HG02885 (cell line): ENCODE data around the gene HKDC1.
"Not testable (repeated sequence)": the region's sequence is repeated elsewhere in the genome, so short reads cannot be mapped to it uniquely, and the experiment has no call there.

Source experiments
- ATAC-seq: cut with Tn5 transposase; IDR thresholded peaks from one replicate; pipeline ENCODE4 v1.9.1; 2021; ENCODE audit warnings: mild to moderate bottlenecking; ENCODE audit not compliant: unreplicated experiment, poor library complexity

HKDC1 gene

GRCh38 chr10:69220041-69220451 lies at the start of gene HKDC1:
Gene HKDC1, plus strand, starts transcription at chr10:69220332. Its CDS starts 104 bp downstream, at chr10:69220436.
- no peak for ATAC-seq

- peak; percentile 46 for ATAC-seq
Measured at GRCh38 chr10:69172241-69172982, 47.7 kb upstream of the HKDC1 start.

- not testable (repeated sequence) for ATAC-seq
Measured at GRCh38 chr10:69175326-69175725, 44.8 kb upstream of the HKDC1 start.

- ATAC-seq: no peak
Measured at GRCh38 chr10:69176823-69177222, 43.3 kb upstream of the HKDC1 start.

- peak; percentile 27 for ATAC-seq
Measured at GRCh38 chr10:69179089-69179742, 40.9 kb upstream of the HKDC1 start.

GRCh38 chr10:69179743-69180524 lies 40.2 kb upstream of the HKDC1 start, which contains the start of gene SUPV3L1:
Gene SUPV3L1, plus strand, starts transcription at chr10:69180234. Its CDS starts 58 bp downstream, at chr10:69180292.
- ATAC-seq: peak; percentile 88

GRCh38 chr10:69180525-69181204 lies 39.5 kb upstream of the HKDC1 start:
- ATAC-seq: no peak

GRCh38 chr10:69181433-69181832 lies 38.7 kb upstream of the HKDC1 start:
- ATAC-seq: no peak

- ATAC-seq: no peak
Measured at GRCh38 chr10:69182005-69182404, 38.1 kb upstream of the HKDC1 start.

GRCh38 chr10:69186524-69186923 lies 33.6 kb upstream of the HKDC1 start:
- ATAC-seq: no peak

- ATAC-seq: no peak
Measured at GRCh38 chr10:69201045-69201444, 19.1 kb upstream of the HKDC1 start.

GRCh38 chr10:69202332-69202731 lies 17.8 kb upstream of the HKDC1 start:
- ATAC-seq: no peak

- ATAC-seq: no peak
Measured at GRCh38 chr10:69208761-69209160, 11.4 kb upstream of the HKDC1 start.

- ATAC-seq: no peak
Measured at GRCh38 chr10:69209787-69210484, 10.2 kb upstream of the HKDC1 start.

- no peak for ATAC-seq
Measured at GRCh38 chr10:69211104-69211503, 9.0 kb upstream of the HKDC1 start.

GRCh38 chr10:69211524-69211923 lies 8.6 kb upstream of the HKDC1 start:
- ATAC-seq: no peak

GRCh38 chr10:69213591-69214311 lies 6.4 kb upstream of the HKDC1 start:
- no peak for ATAC-seq

GRCh38 chr10:69214666-69215131 lies 5.4 kb upstream of the HKDC1 start:
- ATAC-seq: no peak
